SK-N-SH (cell line): ENCODE measurements around the gene GFPT2. TPM values are rescaled to one million over a fixed set of nuclear protein-coding genes. Genes with fewer than 3 reads are reported as not detected.

ENCODE experiments used
- CTCF ChIA-PET: fragments of 300-600, 350-600 bp; formaldehyde crosslinking; extraction: SDS; loops from one replicate; lab custom pipeline; 2021; lab: Yijun Ruan, JAX
- POLR2A ChIA-PET: fragments of 350-600 bp; sonication (Branson Sonifier 250); formaldehyde crosslinking; extraction: SDS; loops from one replicate; lab custom pipeline; 2020; ENCODE audit warnings: antibody characterized with exemption, inconsistent platforms; lab: Yijun Ruan, JAX
- DNase-seq: peaks from one replicate; pipeline ENCODE4 v3.0.0; 2012
- H2AFZ ChIP-seq: fragments of 200-600 bp; sonication (generic); 2 replicates; pipeline ENCODE4 v1.8.1; 2016; ENCODE audit warnings: antibody characterized with exemption, mild to moderate bottlenecking, low read depth
- H3F3A ChIP-seq: fragments of 200-600 bp; sonication (generic); replicated peaks from 2 replicates; pipeline ENCODE3; 2016; ENCODE audit warnings: antibody characterized with exemption, mild to moderate bottlenecking; ENCODE audit not compliant: insufficient read depth
- H3K27ac ChIP-seq, 2 experiments: fragments of 200-500 bp in 1 of 2; fragments of 200-600 bp in 1 of 2; sonication (Bioruptor generic) in 1 of 2; sonication (generic), shearing (Covaris generic) in 1 of 2; 2 replicates each; pipeline versions ENCODE4 v1.5.1 to v1.6.1; 2014 to 2016; ENCODE audit warnings: low read depth in 2 of 2, inconsistent platforms in 1 of 2, low read length in 1 of 2, mild to moderate bottlenecking in 1 of 2, mixed read lengths in 1 of 2
- H3K27me3 ChIP-seq: fragments of 200-600 bp; sonication (generic), shearing (Covaris generic); 2 replicates; pipeline ENCODE4 v1.6.1; 2016; ENCODE audit warnings: mixed run types; ENCODE audit not compliant: insufficient read depth
- H3K36me3 ChIP-seq, 2 experiments: fragments of 200-500 bp in 1 of 2; fragments of 200-600 bp in 1 of 2; sonication (Bioruptor generic) in 1 of 2; sonication (generic) in 1 of 2; replicated peaks in 1 of 2; 2 replicates each; pipeline versions ENCODE3 to v1.5.1; 2014 to 2016; ENCODE audit warnings: low read length in 1 of 2, mild to moderate bottlenecking in 1 of 2; ENCODE audit not compliant: insufficient read depth in 2 of 2, control insufficient read depth in 1 of 2
- H3K4me1 ChIP-seq, 2 experiments: fragments of 200-500 bp in 1 of 2; fragments of 200-600 bp in 1 of 2; sonication (Bioruptor generic) in 1 of 2; sonication (generic), shearing (Covaris generic) in 1 of 2; 2 replicates each; pipeline versions ENCODE4 v1.5.1 to v1.6.1; 2014 to 2016; ENCODE audit warnings: low read depth in 1 of 2, low read length in 1 of 2, mixed run types in 1 of 2; ENCODE audit not compliant: insufficient read depth in 2 of 2, control insufficient read depth in 1 of 2
- H3K4me2 ChIP-seq: fragments of 200-600 bp; sonication (generic), shearing (Covaris generic); 2 replicates; pipeline ENCODE4 v1.6.1; 2017; ENCODE audit warnings: mixed run types
- H3K4me3 ChIP-seq, 2 experiments: fragments of 200-500 bp in 1 of 2; fragments of 200-600 bp in 1 of 2; sonication (Bioruptor generic) in 1 of 2; sonication (generic), shearing (Covaris generic) in 1 of 2; 2 replicates each; pipeline versions ENCODE4 v1.5.1 to v1.8.1; 2014 to 2016; ENCODE audit warnings: low read depth in 2 of 2, inconsistent platforms in 1 of 2, low read length in 1 of 2, mild to moderate bottlenecking in 1 of 2, mixed read lengths in 1 of 2, moderate library complexity in 1 of 2
- H3K79me2 ChIP-seq: fragments of 200-600 bp; sonication (generic); 2 replicates; pipeline ENCODE4 v1.8.1; 2017; ENCODE audit warnings: mild to moderate bottlenecking; ENCODE audit not compliant: insufficient read depth
- H3K9ac ChIP-seq: fragments of 200-600 bp; sonication (generic); 2 replicates; pipeline ENCODE4 v1.6.1; 2017; ENCODE audit warnings: mixed run types
- H3K9me2 ChIP-seq: fragments of 200-600 bp; sonication (generic); 2 replicates; pipeline ENCODE4 v1.6.1; 2017; ENCODE audit warnings: mixed run types
- H3K9me3 ChIP-seq: fragments of 200-600 bp; sonication (generic); 2 replicates; pipeline ENCODE4 v1.6.1; 2017; ENCODE audit warnings: mixed run types, mild to moderate bottlenecking, moderate library complexity
- H4K20me1 ChIP-seq: fragments of 200-600 bp; sonication (generic); 2 replicates; pipeline ENCODE4 v1.6.1; 2017; ENCODE audit warnings: mild to moderate bottlenecking, mixed run types; ENCODE audit not compliant: insufficient read depth
- CHD2 ChIP-seq: fragments of 150-350 bp; IDR thresholded peaks from 2 replicates; pipeline ENCODE4 v1.6.1; 2018; ENCODE audit warnings: low read length; ENCODE audit not compliant: partially characterized antibody
- EP300 ChIP-seq, 2 experiments: IDR thresholded peaks; 2 replicates each; pipeline versions ENCODE4 v1.4.0 to v1.6.1; 2012; ENCODE audit warnings: borderline replicate concordance in 1 of 2, low read depth in 1 of 2, low read length in 1 of 2
- EZH2phosphoT487 ChIP-seq: fragments of 200-600 bp; sonication (generic); IDR thresholded peaks from 2 replicates; pipeline ENCODE4 v1.6.1; 2017; ENCODE audit warnings: low read depth, mixed run types, mild to moderate bottlenecking, antibody characterized with exemption, moderate library complexity, borderline replicate concordance
- FOSL2 ChIP-seq: IDR thresholded peaks from 2 replicates; pipeline ENCODE4 v1.4.0; 2012; ENCODE audit warnings: low read depth, mild to moderate bottlenecking, moderate library complexity, borderline replicate concordance
- IRF3 ChIP-seq: fragments of 150-350 bp; IDR thresholded peaks from 2 replicates; pipeline ENCODE4 v1.6.1; 2016; ENCODE audit warnings: mild to moderate bottlenecking, low read depth, low read length
- MAX ChIP-seq: IDR thresholded peaks from 2 replicates; pipeline ENCODE4 v1.4.0; 2012; ENCODE audit warnings: low read depth
- PBX3 ChIP-seq: IDR thresholded peaks from 2 replicates; pipeline ENCODE4; 2012
- RCOR1 ChIP-seq: fragments of 150-350 bp; IDR thresholded peaks from 2 replicates; pipeline ENCODE4 v1.6.1; 2017; ENCODE audit warnings: antibody characterized with exemption, low read length
- REST ChIP-seq: IDR thresholded peaks from 2 replicates; pipeline ENCODE4 v1.6.1; 2012; ENCODE audit warnings: mild to moderate bottlenecking, low read depth, low read length, moderate library complexity
- RFX5 ChIP-seq: IDR thresholded peaks from 2 replicates; pipeline ENCODE4 v1.6.1; 2012; ENCODE audit warnings: mild to moderate bottlenecking, improper control_type of control experiment, low read length
- RXRA ChIP-seq: IDR thresholded peaks from 2 replicates; pipeline ENCODE4 v1.4.0; 2012; ENCODE audit warnings: low read depth, mild to moderate bottlenecking, borderline replicate concordance
- SIN3A ChIP-seq: IDR thresholded peaks from 2 replicates; pipeline ENCODE4 v1.6.1; 2012; ENCODE audit warnings: low read depth, mild to moderate bottlenecking, low read length, moderate library complexity, borderline replicate concordance
- USF1 ChIP-seq: IDR thresholded peaks from 2 replicates; pipeline ENCODE4 v1.4.0; 2012; ENCODE audit warnings: low read depth, borderline replicate concordance
- USF2 ChIP-seq: fragments of 150-350 bp; IDR thresholded peaks from 2 replicates; pipeline ENCODE4 v1.6.1; 2017; ENCODE audit warnings: antibody characterized with exemption, low read length, low read depth, borderline replicate concordance
- YY1 ChIP-seq: IDR thresholded peaks from 2 replicates; pipeline ENCODE4 v1.4.0; 2012; ENCODE audit warnings: low read depth, mild to moderate bottlenecking
- WGBS: methylation state at CpG from one replicate; pipeline ENCODE4 v1.1.6; 2017; ENCODE audit warnings: low lambda C conversion rate; 5-methylcytosine and 5-hydroxymethylcytosine counted together
- polyA plus RNA-seq, 3 experiments: library from polyadenylated mRNA; depleted of rRNA; stranded (reverse); fragments of >200 nt; gene quantifications; 2 replicates each; pipeline ENCODE4 v1.2.3, GENCODE V29; 2012

GFPT2 gene
- polyA plus RNA-seq, 1 of the 3 experiments (the other 2 are of a cell fraction), result 8.1 TPM

- no peak for TF ChIP-seq RFX5
- TF ChIP-seq FOSL2, result no peak
- no peak for TF ChIP-seq MAX
- no peak for TF ChIP-seq RXRA
- no peak for TF ChIP-seq CHD2
- no peak for TF ChIP-seq RCOR1
- no peak for TF ChIP-seq REST
- Histone ChIP-seq H3K36me3 (no peaks in the 10 kb centered on the region), H4K20me1 (no peaks in the 10 kb centered on the region)
These were observed 50.9 kb downstream of the GFPT2 start for GRCh38 chr5:180302256-180302655.

GRCh38 chr5:180301253-180301652 lies 51.9 kb downstream of the GFPT2 start:
- no peak overlapping the region for H3K27ac ChIP-seq
- peaks cover 0 to 19% of the 10 kb centered on the region in 2 experiments; a peak in 1 of 4 replicates for H3K4me1 ChIP-seq
- 53% methylated on average over 4 of the region's 4 CpGs for WGBS
- no peak for TF ChIP-seq SIN3A
- TF ChIP-seq EP300 (IDR thresholded peaks at IDR 0.05; ENCODE audit: borderline replicate concordance in 1 of 2, low read depth in 1 of 2, low read length in 1 of 2), result no peak
- no peak for TF ChIP-seq USF1
- TF ChIP-seq IRF3, result no peak
- TF ChIP-seq FOSL2, result no peak
- no peak for TF ChIP-seq PBX3
- TF ChIP-seq USF2, result no peak
- no peak for TF ChIP-seq YY1
- TF ChIP-seq EZH2phosphoT487, result no peak
- CTCF ChIA-PET, result interaction anchor here (2.6 to 6.6 kb wide), 3 partner anchors 8 to 27 kb away, joined by 7 to 98 read pairs (median 12); partner anchors contain the start of gene MAPK9
- H3K36me3 ChIP-seq, result no peaks in the 10 kb centered on the region
- H2AFZ ChIP-seq, result no peak overlapping the region
- no peaks in the 10 kb centered on the region for H3F3A ChIP-seq
- no peaks in the 10 kb centered on the region for H3K79me2 ChIP-seq
- H3K9me2 ChIP-seq, result no peaks in the 10 kb centered on the region
- no peaks in the 10 kb centered on the region for H3K9me3 ChIP-seq
- H3K27me3 ChIP-seq, result no peaks in the 10 kb centered on the region
- no peak for DNase-seq
- H3K9ac ChIP-seq, result no peak overlapping the region
- no peaks in the 10 kb centered on the region for H4K20me1 ChIP-seq
- POLR2A ChIA-PET, result no interaction called here
- H3K4me3 ChIP-seq, result no peak overlapping the region
- H3K4me2 ChIP-seq, result no peak overlapping the region

More at GRCh38 chr5:180302256-180302655, 50.9 kb downstream of the GFPT2 start:
- Histone ChIP-seq H3K9ac (no peak overlapping the region), H3F3A (no peaks in the 10 kb centered on the region), H3K4me2 (no peak overlapping the region), H3K4me3 (no peak overlapping the region), H3K9me3 (no peaks in the 10 kb centered on the region), H3K27ac (no peak overlapping the region), H3K79me2 (no peaks in the 10 kb centered on the region), H3K9me2 (no peaks in the 10 kb centered on the region), H3K4me1 (peaks cover 0 to 19% of the 10 kb centered on the region in 2 experiments; a peak in 1 of 4 replicates), H2AFZ (no peak overlapping the region), H3K27me3 (no peaks in the 10 kb centered on the region)
- 86% methylated on average over 10 of the region's 10 CpGs for WGBS
- ChIA-PET CTCF (interaction anchor here (2.7 to 6.6 kb wide), 2 partner anchors 9 to 14 kb away, joined by 12 to 98 read pairs; partner anchors contain the start of gene MAPK9), POLR2A (no interaction called here)
- DNase-seq, result no peak
